PC-3 (cell line): ENCODE measurements around the gene BZW1.

Experiments used
- CTCF ChIP-seq: fragments of 300-600 bp; sonication (generic); conservative IDR thresholded peaks from 2 replicates; pipeline ENCODE4 v1.5.1; 2017; ENCODE audit warnings: antibody characterized with exemption, low read depth, mild to moderate bottlenecking, low read length
- EZH2 ChIP-seq: fragments of 300-600 bp; sonication (generic); IDR thresholded peaks from one replicate; pipeline ENCODE4 v1.6.1; 2017; ENCODE audit warnings: antibody characterized with exemption, mild to moderate bottlenecking, low read length; ENCODE audit not compliant: unreplicated experiment
- EZH2phosphoT487 ChIP-seq: fragments of 300-600 bp; sonication (generic); IDR thresholded peaks from 2 replicates; pipeline ENCODE4 v1.6.1; 2018; ENCODE audit warnings: mild to moderate bottlenecking, antibody characterized with exemption, low read length, borderline replicate concordance

DNA sequence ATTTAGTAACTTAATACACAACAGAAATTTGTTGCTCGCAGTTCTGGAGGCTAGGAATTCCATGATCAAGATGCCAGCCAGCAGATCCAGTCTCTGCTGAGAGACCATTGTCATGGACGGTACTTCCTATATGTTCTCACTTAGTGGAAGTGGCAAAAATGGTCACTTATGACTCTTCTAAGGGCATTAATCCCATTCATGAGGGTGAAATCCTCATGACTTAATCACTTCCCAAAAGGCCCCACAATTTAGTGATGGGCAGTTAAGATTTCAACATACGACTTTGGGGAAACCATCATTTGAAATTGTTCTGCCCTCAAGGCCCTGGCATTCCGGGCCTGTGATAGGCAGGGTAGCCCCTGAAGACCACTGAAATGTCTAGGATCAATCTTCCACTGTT is 23.0 kb downstream of the BZW1 start:
- no peak for TF ChIP-seq EZH2
- TF ChIP-seq EZH2phosphoT487: no peak
- no peak for TF ChIP-seq CTCF
